Spleen (tissue), 11 donors: ENCODE measurements around the gene DTNB. TPM values are rescaled to one million over a fixed set of nuclear protein-coding genes. Genes with fewer than 3 reads are reported as not detected.

Experiments
- DNase-seq: peaks from one replicate; pipeline ENCODE4 v3.0.0-alpha.2; 2020
- H3K27ac ChIP-seq, 8 donors: fragments of 200-600 bp; sonication (generic) in 7 of 8; 1 replicate in 4 of 8; 2 replicates in 4 of 8; pipeline versions ENCODE4 v1.5.0 to v1.8.0; 2016 to 2021; ENCODE audit warnings: inconsistent platforms in 4 of 8, mild to moderate bottlenecking in 4 of 8, moderate library complexity in 1 of 8
- H3K27me3 ChIP-seq, 7 donors: fragments of 200-600 bp; sonication (generic) in 6 of 7; replicated peaks in 1 of 7; 1 replicate in 4 of 7; 2 replicates in 3 of 7; pipeline versions ENCODE4 v1.5.0 to v1.8.0; 2016 to 2021; ENCODE audit warnings: inconsistent platforms in 3 of 7, mild to moderate bottlenecking in 1 of 7
- H3K36me3 ChIP-seq, 6 donors: fragments of 200-600 bp; sonication (generic) in 5 of 6; 1 replicate in 4 of 6; 2 replicates in 2 of 6; pipeline versions ENCODE4 v1.5.0 to v1.8.0; 2016 to 2021; ENCODE audit warnings: inconsistent platforms in 2 of 6
- H3K4me1 ChIP-seq, 6 donors: fragments of 200-600 bp; sonication (generic) in 5 of 6; 1 replicate in 3 of 6; 2 replicates in 3 of 6; pipeline versions ENCODE4 v1.5.0 to v1.8.0; 2016 to 2021; ENCODE audit warnings: inconsistent platforms in 3 of 6
- H3K4me3 ChIP-seq, 8 donors: fragments of 200-600 bp; sonication (generic) in 7 of 8; 1 replicate in 4 of 8; 2 replicates in 4 of 8; pipeline versions ENCODE4 v1.5.0 to v1.8.0; 2016 to 2021; ENCODE audit warnings: inconsistent platforms in 4 of 8, mild to moderate bottlenecking in 4 of 8, moderate library complexity in 2 of 8
- H3K9me3 ChIP-seq, 8 donors: fragments of 200-600 bp; sonication (generic) in 7 of 8; 1 replicate in 4 of 8; 2 replicates in 4 of 8; pipeline versions ENCODE4 v1.5.0 to v1.8.0; 2016 to 2021; ENCODE audit warnings: inconsistent platforms in 4 of 8
- CTCF ChIP-seq, 11 experiments: fragments of 200-600 bp in 7 of 11; fragments of 450-650 bp in 4 of 11; sonication (generic) in 4 of 11; IDR thresholded peaks in 8 of 11; conservative IDR thresholded peaks in 3 of 11; 1 replicate in 7 of 11; 2 replicates in 4 of 11; pipeline versions ENCODE4 v1.4.0 to v1.8.0; 2016 to 2021; ENCODE audit warnings: antibody characterized with exemption in 11 of 11, inconsistent platforms in 4 of 11, mild to moderate bottlenecking in 1 of 11
- POLR2A ChIP-seq, 3 donors: fragments of 450-650 bp; IDR thresholded peaks; one replicate each; pipeline ENCODE4 v1.5.1; 2017; ENCODE audit warnings: antibody characterized with exemption in 3 of 3, mild to moderate bottlenecking in 1 of 3
- POLR2AphosphoS5 ChIP-seq, 3 donors: sonication (generic); formaldehyde crosslinking; IDR thresholded peaks; one replicate each; pipeline ENCODE4 v1.5.1; 2017; ENCODE audit warnings: antibody characterized with exemption in 3 of 3
- WGBS, 5 donors: extraction: QIAGEN DNeasy Blood & Tissue Kit in 3 of 5; methylation state at CpG; one replicate each; pipeline versions ENCODE4 v1.1.5 to v1.1.7; 2013 to 2018; 5-methylcytosine and 5-hydroxymethylcytosine counted together
- intact Hi-C: fragments of 100-400 bp; cut with DNase I; formaldehyde crosslinking; loops from one replicate; pipeline ENCODE4 v1.15.0; 2023; ENCODE audit warnings: low total_unique reads
- polyA plus RNA-seq, 3 donors: library from polyadenylated mRNA; stranded (reverse); fragments of 200-250 nt; gene quantifications; one replicate each; pipeline ENCODE4 v1.2.1, GENCODE V29; 2013
- total RNA-seq, 7 donors: library from RNA; depleted of rRNA in 3 of 7; stranded (reverse); fragments of >200 nt in 3 of 7; fragmentation: NEBNext Ultra II Directional in 4 of 7; extraction: Animal tissue kit (Norgen Biotek cat#: 25700) in 4 of 7; gene quantifications; one replicate each; pipeline versions ENCODE4 v1.1.0 to v1.2.1, GENCODE V29; 2016 to 2021
- donor health status: healthy with polysubstance abuse.
- donor health status: DM: no; HTN: no; CAD: no; lungs with moderate emphysema.
- donor health status: DM: no; HTN: no; CAD: no.
- donor health status: Bipolar disorder and iron deficiency.
- donor health status: healthy.
- donor health status: DM: no; HTN: no; CAD: no.
- donor health status: DM: yes; HTN: yes; CAD: no.

Gene DTNB
- total and polyA plus RNA-seq, 10 donors: 4.5 to 28.9 (median 20.4) TPM

- WGBS, 5 donors: 75 to 90% (median 85%) methylated on average over 8 of the region's 8 CpGs
- intact Hi-C loops: no loop called here
- no peak overlapping the region for H3K27ac ChIP-seq
Observed at GRCh38 chr2:25334482-25334881, 338.9 kb downstream of the DTNB start.

GRCh38 chr2:25333981-25334380 lies 339.4 kb downstream of the DTNB start:
- TF ChIP-seq CTCF (IDR thresholded peaks at IDR 0.05 in 8 of 11, conservative IDR thresholded peaks at IDR 0.05 in 3 of 11) (no peak), POLR2A (IDR thresholded peaks at IDR 0.05) (no peak), POLR2AphosphoS5 (IDR thresholded peaks at IDR 0.05) (no peak)
- Histone ChIP-seq H3K36me3 (peaks cover 0 to 4% (median 0%) of the 10 kb centered on the region in 6 donors), H3K9me3 (no peaks in the 10 kb centered on the region), H3K4me1 (peaks cover 21 to 94% (median 58%) of the 10 kb centered on the region in 6 donors), H3K27me3 (no peaks in the 10 kb centered on the region), H3K4me3 (no peak overlapping the region), H3K27ac (no peak overlapping the region)
- intact Hi-C loops: no loop called here
- peak; percentile 74 for DNase-seq
- WGBS, 5 donors: 20 to 43% (median 34%) methylated on average over 4 of the region's 4 CpGs

More at GRCh38 chr2:25334482-25334881, 338.9 kb downstream of the DTNB start:
- DNase-seq: no peak
- H3K4me1 ChIP-seq: peaks cover 21 to 99% (median 63%) of the 10 kb centered on the region in 6 donors
- H3K4me3 ChIP-seq: no peak overlapping the region
- peaks cover 0 to 4% (median 0%) of the 10 kb centered on the region in 6 donors for H3K36me3 ChIP-seq
- TF ChIP-seq CTCF (IDR thresholded peaks at IDR 0.05 in 8 of 11, conservative IDR thresholded peaks at IDR 0.05 in 3 of 11) (no peak), POLR2AphosphoS5 (IDR thresholded peaks at IDR 0.05) (no peak), POLR2A (IDR thresholded peaks at IDR 0.05) (no peak)
- H3K27me3 ChIP-seq: no peaks in the 10 kb centered on the region
- H3K9me3 ChIP-seq: no peaks in the 10 kb centered on the region

GRCh38 chr2:25332571-25332970 lies 340.8 kb downstream of the DTNB start:
- Histone ChIP-seq H3K27ac (no peak overlapping the region), H3K27me3 (no peaks in the 10 kb centered on the region)

More at GRCh38 chr2:25332571-25332970, 340.8 kb downstream of the DTNB start:
- Histone ChIP-seq H3K4me3 (no peak overlapping the region), H3K36me3 (peaks cover 0 to 7% (median 0%) of the 10 kb centered on the region in 6 donors), H3K9me3 (peaks cover 0 to 3% (median under 1%) of the 10 kb centered on the region in 8 donors), H3K4me1 (peaks cover 16 to 80% (median 49%) of the 10 kb centered on the region in 6 donors)
- TF ChIP-seq POLR2AphosphoS5 (IDR thresholded peaks at IDR 0.05): no peak
- TF ChIP-seq CTCF (IDR thresholded peaks at IDR 0.05 in 8 of 11, conservative IDR thresholded peaks at IDR 0.05 in 3 of 11): no peak
- TF ChIP-seq POLR2A (IDR thresholded peaks at IDR 0.05): no peak
- DNase-seq: peak; percentile 62
- 82 to 93% (median 90%) methylated on average over 5 to 9 of the region's 9 CpGs for WGBS, 5 donors
- intact Hi-C loops: no loop called here
